NCI-H69 (cell line): ENCODE measurements around the gene CLIC5.

Source experiments
- DNase-seq: peaks from one replicate; lab custom pipeline; 2025; lab: John Stamatoyannopoulos, UW

The CLIC5 gene

GRCh38 chr6:45964300-45964699 lies 51.4 kb downstream of the CLIC5 start:
- DNase-seq = no peak

- DNase-seq = no peak
Observed at GRCh38 chr6:45963896-45964295, 51.8 kb downstream of the CLIC5 start.

- no peak for DNase-seq
Observed at GRCh38 chr6:45961125-45961524, 54.5 kb downstream of the CLIC5 start.

GRCh38 chr6:45959534-45960145 lies 56.0 kb downstream of the CLIC5 start:
- peak; percentile 72 for DNase-seq

GRCh38 chr6:45956663-45957062 lies 59.0 kb downstream of the CLIC5 start:
- peak; percentile 24 for DNase-seq

GRCh38 chr6:45956176-45956575 lies 59.5 kb downstream of the CLIC5 start:
- no peak for DNase-seq

- DNase-seq = no peak
Observed at GRCh38 chr6:45955597-45955996, 60.1 kb downstream of the CLIC5 start.

- no peak for DNase-seq
Observed at GRCh38 chr6:45952546-45952945, 63.1 kb downstream of the CLIC5 start.

GRCh38 chr6:45952168-45952529 lies 63.5 kb downstream of the CLIC5 start:
- DNase-seq = peak; percentile 8

- DNase-seq = no peak
Observed at GRCh38 chr6:45951321-45952167, 64.1 kb downstream of the CLIC5 start.

GRCh38 chr6:45949256-45949655 lies 66.4 kb downstream of the CLIC5 start:
- DNase-seq = no peak

- DNase-seq = no peak
Observed at GRCh38 chr6:45947807-45948206, 67.9 kb downstream of the CLIC5 start.

GRCh38 chr6:45946887-45947286 lies 68.8 kb downstream of the CLIC5 start:
- DNase-seq = no peak

GRCh38 chr6:45946352-45946751 lies 69.3 kb downstream of the CLIC5 start:
- no peak for DNase-seq

GRCh38 chr6:45942953-45943352 lies 72.7 kb downstream of the CLIC5 start:
- DNase-seq = no peak

GRCh38 chr6:45933855-45934254 lies 81.8 kb downstream of the CLIC5 start:
- DNase-seq = peak; percentile 32

GRCh38 chr6:45931232-45931631 lies 84.4 kb downstream of the CLIC5 start:
- no peak for DNase-seq

- DNase-seq = peak; percentile 62
Observed at GRCh38 chr6:45930420-45931040, 85.1 kb downstream of the CLIC5 start.

GRCh38 chr6:45929421-45930361 lies 86.0 kb downstream of the CLIC5 start:
- DNase-seq = no peak

- DNase-seq = no peak
Observed at GRCh38 chr6:45928721-45929305, 86.8 kb downstream of the CLIC5 start.

- no peak for DNase-seq
Observed at GRCh38 chr6:45927421-45928320, 88.0 kb downstream of the CLIC5 start.
